CD4-positive, CD25-positive, alpha-beta regulatory T cell (primary cell): ENCODE data around the gene ADAM19. TPM values are rescaled to one million over a fixed set of nuclear protein-coding genes. Genes with fewer than 3 reads are reported as not detected.

ENCODE experiments used
- ATAC-seq, 2 donors: fragments of 150-1000 bp; cut with Tn5 transposase; one replicate each; pipeline ENCODE4 v1.10.0; 2021; ENCODE audit warnings: low read depth in 2 of 2, moderate number of reproducible peaks in 2 of 2, moderate library complexity in 1 of 2
- DNase-seq, 3 donors: peaks; one replicate each; pipeline versions ENCODE4 v3.0.0 to v3.0.0-alpha.2; 2012 to 2022; ENCODE audit warnings: mixed read lengths in 1 of 3
- H3K27ac ChIP-seq: one replicate; pipeline ENCODE4 v1.7.0; 2013; ENCODE audit warnings: mild to moderate bottlenecking, low read length; ENCODE audit not compliant: insufficient read depth, poor library complexity, severe bottlenecking
- H3K27me3 ChIP-seq: one replicate; pipeline ENCODE4 v1.7.0; 2013; ENCODE audit warnings: low read length; ENCODE audit not compliant: control insufficient read depth, insufficient read depth
- H3K36me3 ChIP-seq: one replicate; pipeline ENCODE4 v1.7.0; 2013; ENCODE audit warnings: mild to moderate bottlenecking, low read length, moderate library complexity; ENCODE audit not compliant: control insufficient read depth, insufficient read depth
- H3K4me1 ChIP-seq: 2 replicates; pipeline ENCODE4 v1.7.0; 2013; ENCODE audit warnings: mild to moderate bottlenecking, low read length; ENCODE audit not compliant: insufficient read depth, control insufficient read depth, poor library complexity, severe bottlenecking
- H3K4me3 ChIP-seq: one replicate; pipeline ENCODE4 v1.7.0; 2013; ENCODE audit warnings: low read depth, mild to moderate bottlenecking, low read length, moderate library complexity
- H3K9me3 ChIP-seq, 2 experiments: 1 replicate in 1 of 2; 2 replicates in 1 of 2; pipeline ENCODE4 v1.7.0; 2013; ENCODE audit warnings: low read length in 2 of 2, mild to moderate bottlenecking in 1 of 2, moderate library complexity in 1 of 2; ENCODE audit not compliant: control insufficient read depth in 2 of 2
- H3K27ac Mint-ChIP-seq, 3 donors: one replicate each; pipeline ENCODE4 v1.8.0; 2020 to 2022; ENCODE audit warnings: mild to moderate bottlenecking in 3 of 3, mixed read lengths in 3 of 3, moderate library complexity in 2 of 3
- H3K27me3 Mint-ChIP-seq: one replicate; pipeline ENCODE4 v1.8.0; 2022; ENCODE audit warnings: mild to moderate bottlenecking, mixed read lengths
- H3K36me3 Mint-ChIP-seq: one replicate; pipeline ENCODE4 v1.8.0; 2020; ENCODE audit warnings: mixed read lengths
- H3K4me1 Mint-ChIP-seq, 4 donors: one replicate each; pipeline ENCODE4 v1.8.0; 2020 to 2022; ENCODE audit warnings: mixed read lengths in 4 of 4, mild to moderate bottlenecking in 1 of 4
- H3K4me3 Mint-ChIP-seq, 4 donors: one replicate each; pipeline ENCODE4 v1.8.0; 2020 to 2022; ENCODE audit warnings: mild to moderate bottlenecking in 4 of 4, mixed read lengths in 4 of 4, moderate library complexity in 3 of 4
- H3K9me3 Mint-ChIP-seq, 7 donors: one replicate each; pipeline ENCODE4 v1.8.0; 2020 to 2022; ENCODE audit warnings: mixed read lengths in 7 of 7, mild to moderate bottlenecking in 3 of 7, moderate library complexity in 2 of 7
- polyA plus RNA-seq, 4 donors: library from polyadenylated mRNA; unstranded; fragments of 300-500 nt; fragmentation: Illumina TruSeq; gene quantifications; one replicate each; pipeline ENCODE4 v1.2.3, GENCODE V29; 2021
- total RNA-seq: library from RNA; stranded (reverse); gene quantifications from one replicate; pipeline ENCODE4 v1.2.3, GENCODE V29; 2022

The ADAM19 gene
- total and polyA plus RNA-seq, 5 donors from 2014 or later, result 5.5 to 113 (median 9.1) TPM

DNA sequence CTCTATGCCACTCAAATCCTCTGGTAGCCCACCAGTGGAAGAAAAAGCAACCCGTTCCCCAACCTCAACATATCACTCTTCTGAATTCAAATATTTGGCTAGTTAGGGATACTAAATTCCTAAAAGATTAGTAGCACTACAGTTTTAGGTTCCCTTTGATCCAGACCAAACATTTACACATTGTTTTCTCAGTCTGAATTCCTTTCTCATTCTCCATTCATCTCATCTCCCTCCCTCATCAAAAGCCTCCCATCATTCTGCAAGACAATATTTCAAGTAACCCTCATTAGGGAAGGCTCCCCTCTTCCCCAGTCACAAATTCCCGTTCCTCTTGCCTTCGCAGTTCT is 26.3 kb downstream of the ADAM19 start:
- ATAC-seq, result no peak
- H3K4me1 ChIP-seq, result peaks cover 78% of the 10 kb centered on the region
- H3K4me3 ChIP-seq, result peak overlapping the region; percentile 56
- H3K27me3 ChIP-seq, result no peaks in the 10 kb centered on the region
- peaks cover 24% of the 10 kb centered on the region for H3K36me3 Mint-ChIP-seq
- peak overlapping the region; percentile 78 to 90 (median 81) for H3K27ac Mint-ChIP-seq
- DNase-seq, result no peak
- H3K27me3 Mint-ChIP-seq, result no peaks in the 10 kb centered on the region
- H3K9me3 ChIP-seq, result no peaks in the 10 kb centered on the region
- H3K36me3 ChIP-seq, result peaks cover 3% of the 10 kb centered on the region
- no peaks in the 10 kb centered on the region for H3K9me3 Mint-ChIP-seq
- H3K4me3 Mint-ChIP-seq, result peak overlapping the region; percentile 31 to 80 (median 52)
- peaks cover 25 to 88% (median 65%) of the 10 kb centered on the region in 4 donors for H3K4me1 Mint-ChIP-seq
- peak overlapping the region; percentile 53 for H3K27ac ChIP-seq

DNA sequence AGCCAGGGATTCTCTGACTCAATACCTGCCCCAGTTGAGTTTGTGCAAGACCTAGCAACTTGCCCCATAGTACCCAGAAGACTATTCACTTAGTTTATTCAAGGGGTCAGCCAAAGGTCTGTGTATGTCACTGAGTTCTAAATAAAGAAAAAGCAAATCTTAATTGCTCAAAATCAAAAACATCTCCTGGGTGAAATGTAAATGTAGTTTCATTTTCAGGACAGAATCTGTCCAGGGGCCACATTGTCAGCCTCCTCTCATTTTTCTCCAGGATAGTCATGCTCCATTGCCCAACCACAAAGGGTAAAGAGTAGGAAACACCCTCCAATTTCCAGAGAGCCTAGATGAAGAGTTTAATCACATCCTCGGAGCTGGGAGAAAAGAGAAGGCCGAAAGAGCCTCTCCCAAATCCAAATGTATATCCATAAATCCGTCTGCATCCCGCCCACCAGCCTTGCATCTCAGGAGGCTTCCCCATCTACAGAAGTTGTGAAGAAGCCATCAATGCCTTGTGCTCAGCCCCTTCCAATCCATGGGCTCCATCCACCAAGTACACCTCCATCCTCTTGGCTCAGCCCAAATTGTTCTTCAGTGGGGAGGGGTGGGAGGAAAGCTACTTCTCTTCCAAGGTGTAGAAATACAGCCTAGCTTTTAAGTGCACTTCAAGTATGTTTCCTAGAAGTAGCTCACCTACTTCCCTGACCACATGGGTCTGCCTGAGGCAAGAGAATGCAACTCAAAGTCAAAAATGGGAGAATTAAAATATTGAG is 26.9 kb downstream of the ADAM19 start:
- Histone ChIP-seq H3K27ac (peak overlapping the region; percentile 53), H3K9me3 (no peaks in the 10 kb centered on the region), H3K4me3 (peak overlapping the region; percentile 56), H3K4me1 (peaks cover 78% of the 10 kb centered on the region), H3K27me3 (no peaks in the 10 kb centered on the region), H3K36me3 (peaks cover 3% of the 10 kb centered on the region)
- H3K4me1 Mint-ChIP-seq, result peaks cover 26 to 90% (median 67%) of the 10 kb centered on the region in 4 donors
- H3K27me3 Mint-ChIP-seq, result no peaks in the 10 kb centered on the region
- peaks cover 24% of the 10 kb centered on the region for H3K36me3 Mint-ChIP-seq
- ATAC-seq (no peak), DNase-seq (no peak)
- H3K9me3 Mint-ChIP-seq, result no peaks in the 10 kb centered on the region
- peak overlapping the region in 3 of 4 donors; percentile 24 to 68 (median 54) for H3K4me3 Mint-ChIP-seq
- peak overlapping the region; percentile 26 to 90 (median 78) for H3K27ac Mint-ChIP-seq

DNA sequence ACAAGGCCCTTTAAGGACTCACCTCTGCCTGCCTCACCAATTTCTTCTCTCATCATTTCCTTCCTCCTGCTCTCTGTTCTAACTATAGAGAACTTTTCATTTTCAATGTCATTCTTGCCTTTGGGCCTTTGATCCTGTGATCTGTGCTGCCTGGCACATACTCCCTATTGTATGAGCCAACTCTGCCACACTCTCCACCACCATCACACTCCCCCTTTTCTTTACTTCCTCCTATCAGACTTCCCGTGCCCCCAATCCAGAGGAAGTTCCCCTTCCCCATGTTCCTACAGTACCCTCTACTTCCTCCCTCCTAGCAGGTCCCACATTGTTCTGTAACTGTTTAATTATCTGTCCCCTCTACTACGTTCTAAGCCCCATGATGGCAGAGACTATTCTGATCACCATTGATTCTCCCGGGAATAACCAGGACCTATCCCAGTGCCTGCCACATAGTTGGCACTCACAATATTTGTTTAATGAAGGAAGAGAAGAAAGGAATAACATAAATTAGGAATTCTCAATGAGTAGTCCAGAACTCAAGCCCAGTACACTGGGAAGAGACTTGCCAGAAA is 27.5 kb downstream of the ADAM19 start:
- Histone ChIP-seq H3K9me3 (no peaks in the 10 kb centered on the region), H3K4me1 (peaks cover 84% of the 10 kb centered on the region), H3K36me3 (peaks cover 3% of the 10 kb centered on the region), H3K27me3 (no peaks in the 10 kb centered on the region), H3K4me3 (peak overlapping the region; percentile 55), H3K27ac (peak overlapping the region; percentile 53)
- Mint-ChIP-seq H3K27ac (peak overlapping the region; percentile 22 to 78 (median 70)), H3K27me3 (no peaks in the 10 kb centered on the region), H3K4me1 (peaks cover 33 to 97% (median 74%) of the 10 kb centered on the region in 4 donors), H3K36me3 (peaks cover 24% of the 10 kb centered on the region), H3K9me3 (no peaks in the 10 kb centered on the region), H3K4me3 (peak overlapping the region; percentile 24 to 68 (median 42))
- DNase-seq (peak in 1 of 3 donors; percentile 17), ATAC-seq (no peak)

DNA sequence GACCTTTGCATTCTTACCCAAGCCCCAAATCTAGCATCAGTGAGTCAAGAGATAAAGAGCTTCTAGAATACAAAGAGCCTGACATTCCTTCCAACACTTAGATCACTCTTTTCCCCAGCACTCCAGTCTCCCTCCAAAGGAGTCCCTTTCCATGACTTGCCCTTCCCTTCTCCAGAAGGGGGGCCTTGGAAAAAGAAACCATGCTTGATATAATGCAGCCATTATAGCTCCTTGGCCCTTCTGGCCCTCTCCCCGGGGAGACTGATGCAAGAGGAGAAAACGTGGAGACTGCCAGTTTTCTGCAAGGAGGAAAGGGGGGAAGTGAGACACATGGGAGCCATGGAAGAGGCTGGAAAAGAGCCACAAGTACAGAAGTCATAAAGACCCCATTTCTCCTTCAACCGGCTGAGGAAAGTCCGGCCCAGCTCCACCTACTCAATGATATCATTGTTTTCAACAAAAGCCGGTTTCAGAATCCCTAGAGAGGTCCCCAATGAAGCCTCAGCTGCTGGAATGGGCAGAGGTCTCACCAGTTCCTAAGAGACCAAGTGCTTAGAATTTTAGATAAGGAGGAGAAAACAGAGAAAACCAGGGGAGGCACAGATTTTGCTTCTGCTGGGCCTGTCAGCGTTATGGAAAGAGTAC is 29.0 kb downstream of the ADAM19 start:
- DNase-seq (no peak), ATAC-seq (no peak)
- H3K36me3 ChIP-seq, result no peaks in the 10 kb centered on the region
- Mint-ChIP-seq H3K4me1 (peaks cover 39 to 99% (median 72%) of the 10 kb centered on the region in 4 donors), H3K27ac (peak overlapping the region in 2 of 3 donors; percentile 53 to 85), H3K9me3 (no peaks in the 10 kb centered on the region), H3K36me3 (peaks cover 20% of the 10 kb centered on the region), H3K4me3 (peak overlapping the region in 3 of 4 donors; percentile 11 to 75 (median 54)), H3K27me3 (no peaks in the 10 kb centered on the region)
- no peak overlapping the region for H3K4me3 ChIP-seq
- no peaks in the 10 kb centered on the region for H3K9me3 ChIP-seq
- no peaks in the 10 kb centered on the region for H3K27me3 ChIP-seq
- H3K27ac ChIP-seq, result peak overlapping the region; percentile 25
- H3K4me1 ChIP-seq, result peaks cover 92% of the 10 kb centered on the region

DNA sequence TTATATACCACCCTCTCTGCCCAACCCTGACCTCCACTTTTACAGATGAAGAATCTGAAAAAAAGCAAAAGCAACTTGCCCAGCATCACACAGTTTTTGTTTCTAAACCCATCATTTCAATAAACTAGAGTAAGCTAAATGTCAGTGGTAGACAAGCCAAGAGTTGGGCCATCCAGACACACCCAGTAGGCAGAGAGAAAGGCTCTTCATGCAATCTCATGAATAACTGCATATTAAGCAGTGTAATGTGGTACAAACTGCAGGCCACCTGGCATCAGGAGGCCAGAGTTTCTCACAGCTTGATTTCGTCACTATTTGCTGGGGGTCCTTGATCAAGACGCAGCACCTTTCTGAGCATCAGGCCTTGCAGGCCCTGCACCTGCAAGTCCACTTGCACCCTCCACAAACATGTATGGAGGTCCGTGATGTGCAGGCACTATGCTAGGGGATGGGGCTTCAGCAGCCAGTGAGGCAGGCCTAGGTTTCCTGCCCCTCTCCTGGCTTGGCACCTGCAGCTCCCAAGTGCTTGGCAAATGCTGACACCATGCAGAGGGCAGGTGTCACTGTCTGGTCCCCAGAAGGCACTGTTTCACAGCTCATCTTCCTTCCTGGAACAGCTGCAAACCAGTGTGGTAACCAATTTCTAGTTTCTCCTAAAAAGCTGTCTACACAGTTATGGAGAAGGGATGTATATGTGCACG is 29.8 kb downstream of the ADAM19 start:
- peak overlapping the region; percentile 82 for H3K4me3 ChIP-seq
- H3K27me3 ChIP-seq, result no peaks in the 10 kb centered on the region
- peaks cover 96% of the 10 kb centered on the region for H3K4me1 ChIP-seq
- DNase-seq (peak in 1 of 3 donors; percentile 36), ATAC-seq (no peak)
- Mint-ChIP-seq H3K4me3 (peak overlapping the region; percentile 35 to 83 (median 45)), H3K27me3 (no peaks in the 10 kb centered on the region), H3K27ac (peak overlapping the region in 2 of 3 donors; percentile 84 to 85), H3K36me3 (peaks cover 17% of the 10 kb centered on the region), H3K9me3 (no peaks in the 10 kb centered on the region), H3K4me1 (peaks cover 42 to 99% (median 74%) of the 10 kb centered on the region in 4 donors)
- no peaks in the 10 kb centered on the region for H3K36me3 ChIP-seq
- no peaks in the 10 kb centered on the region for H3K9me3 ChIP-seq
- H3K27ac ChIP-seq, result peak overlapping the region; percentile 61

DNA sequence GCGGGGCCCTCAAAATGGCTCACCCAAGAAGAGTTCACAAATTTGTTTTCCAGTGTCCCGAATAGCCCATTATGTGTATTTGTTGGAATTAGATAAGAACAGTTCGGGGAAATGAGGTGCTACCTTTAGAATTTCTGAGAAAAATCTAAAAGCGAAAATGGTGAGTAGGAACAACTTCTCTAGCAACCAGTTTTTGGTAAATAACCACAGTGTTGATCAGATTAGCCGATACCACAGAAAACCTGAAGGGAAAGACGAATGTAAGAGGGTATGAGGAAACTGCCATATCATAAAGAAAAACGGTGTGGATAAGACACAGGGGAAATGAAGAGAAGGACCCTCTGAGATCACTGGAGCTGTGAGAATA is 31.0 kb downstream of the ADAM19 start:
- Mint-ChIP-seq H3K27me3 (no peaks in the 10 kb centered on the region), H3K27ac (peak overlapping the region; percentile 84 to 97 (median 85)), H3K4me3 (peak overlapping the region; percentile 53 to 83 (median 70)), H3K36me3 (peaks cover 15% of the 10 kb centered on the region), H3K9me3 (no peaks in the 10 kb centered on the region), H3K4me1 (peaks cover 39 to 99% (median 77%) of the 10 kb centered on the region in 4 donors)
- DNase-seq (peak in 2 of 3 donors; percentile 45 to 84), ATAC-seq (peak in 1 of 2 donors; percentile 27)
- H3K4me3 ChIP-seq, result peak overlapping the region; percentile 82
- peak overlapping the region; percentile 61 for H3K27ac ChIP-seq
- no peaks in the 10 kb centered on the region for H3K27me3 ChIP-seq
- H3K4me1 ChIP-seq, result peaks cover 100% of the 10 kb centered on the region
- no peaks in the 10 kb centered on the region for H3K36me3 ChIP-seq
- no peaks in the 10 kb centered on the region for H3K9me3 ChIP-seq

DNA sequence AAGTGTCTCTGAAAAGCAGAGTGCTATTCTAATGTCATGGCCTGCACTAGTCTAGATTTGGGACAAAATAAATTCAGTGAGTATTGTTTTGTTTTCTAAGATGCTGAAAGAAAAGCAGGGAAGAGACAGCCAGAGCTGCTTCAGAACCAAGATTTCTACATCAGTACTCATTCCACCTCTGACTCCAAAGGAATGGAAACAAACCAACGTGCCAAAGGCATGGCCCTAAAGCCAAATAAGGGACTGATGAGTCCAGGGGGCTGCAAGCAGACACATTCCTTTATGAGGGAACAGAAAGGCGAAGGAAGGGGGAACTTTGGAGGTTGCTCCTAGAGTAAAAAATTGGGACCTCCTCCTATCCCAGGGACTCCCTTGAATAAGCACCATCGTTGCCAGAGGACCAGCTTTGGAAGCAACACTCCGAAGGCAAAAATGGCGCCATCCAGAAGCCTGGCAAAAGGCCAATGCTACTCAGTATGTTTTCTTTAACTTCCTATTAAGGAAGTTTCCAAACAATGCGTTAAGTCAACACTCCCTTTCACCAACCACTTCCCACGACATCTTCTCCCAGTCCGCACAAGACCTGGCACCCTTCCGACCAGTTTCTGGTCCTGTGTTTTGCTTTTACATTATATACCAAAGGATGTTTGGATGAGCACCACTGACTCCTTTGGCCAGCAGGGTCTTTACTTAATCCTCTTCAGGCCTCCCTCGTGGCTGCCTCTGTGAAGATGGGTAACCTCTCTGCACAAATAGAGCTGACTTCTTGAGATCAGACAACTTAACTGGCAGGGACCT is 31.6 kb downstream of the ADAM19 start:
- no peaks in the 10 kb centered on the region for H3K36me3 ChIP-seq
- Mint-ChIP-seq H3K27ac (peak overlapping the region; percentile 84 to 97 (median 85)), H3K27me3 (no peaks in the 10 kb centered on the region), H3K4me1 (peaks cover 35 to 99% (median 75%) of the 10 kb centered on the region in 4 donors), H3K9me3 (no peaks in the 10 kb centered on the region), H3K36me3 (peaks cover 11% of the 10 kb centered on the region), H3K4me3 (peak overlapping the region; percentile 53 to 83 (median 70))
- no peaks in the 10 kb centered on the region for H3K9me3 ChIP-seq
- H3K27me3 ChIP-seq, result no peaks in the 10 kb centered on the region
- DNase-seq (no peak), ATAC-seq (no peak)
- H3K27ac ChIP-seq, result peak overlapping the region; percentile 61
- H3K4me1 ChIP-seq, result peaks cover 100% of the 10 kb centered on the region
- H3K4me3 ChIP-seq, result peak overlapping the region; percentile 82
